NCI-H2227 (cell line): ENCODE measurements around the gene C3orf18.
A peak's percentile ranks its signal among the peaks of the same experiment; 100 is the strongest.

Experiments
- DNase-seq: peaks from one replicate; lab custom pipeline; 2025; ENCODE audit not compliant: unreplicated experiment; lab: John Stamatoyannopoulos, UW

C3orf18 gene

GRCh38 chr3:50603261-50604109, 35.9 kb upstream of the C3orf18 start:
- no peak for DNase-seq

- DNase-seq = no peak
Observed at GRCh38 chr3:50602595-50603191, 35.1 kb upstream of the C3orf18 start.

- peak; percentile 72 for DNase-seq
Observed at GRCh38 chr3:50600841-50601591, 33.5 kb upstream of the C3orf18 start.

GRCh38 chr3:50600141-50600753, 32.7 kb upstream of the C3orf18 start:
- no peak for DNase-seq

GRCh38 chr3:50599716-50600118, 32.2 kb upstream of the C3orf18 start:
- no peak for DNase-seq

GRCh38 chr3:50599115-50599715, 31.7 kb upstream of the C3orf18 start:
- no peak for DNase-seq

GRCh38 chr3:50594253-50594785, 26.8 kb upstream of the C3orf18 start:
- DNase-seq = no peak

- DNase-seq = no peak
Observed at GRCh38 chr3:50592568-50592967, 25.0 kb upstream of the C3orf18 start.

- DNase-seq = no peak
Observed at GRCh38 chr3:50591196-50591741, 23.7 kb upstream of the C3orf18 start.

DNA sequence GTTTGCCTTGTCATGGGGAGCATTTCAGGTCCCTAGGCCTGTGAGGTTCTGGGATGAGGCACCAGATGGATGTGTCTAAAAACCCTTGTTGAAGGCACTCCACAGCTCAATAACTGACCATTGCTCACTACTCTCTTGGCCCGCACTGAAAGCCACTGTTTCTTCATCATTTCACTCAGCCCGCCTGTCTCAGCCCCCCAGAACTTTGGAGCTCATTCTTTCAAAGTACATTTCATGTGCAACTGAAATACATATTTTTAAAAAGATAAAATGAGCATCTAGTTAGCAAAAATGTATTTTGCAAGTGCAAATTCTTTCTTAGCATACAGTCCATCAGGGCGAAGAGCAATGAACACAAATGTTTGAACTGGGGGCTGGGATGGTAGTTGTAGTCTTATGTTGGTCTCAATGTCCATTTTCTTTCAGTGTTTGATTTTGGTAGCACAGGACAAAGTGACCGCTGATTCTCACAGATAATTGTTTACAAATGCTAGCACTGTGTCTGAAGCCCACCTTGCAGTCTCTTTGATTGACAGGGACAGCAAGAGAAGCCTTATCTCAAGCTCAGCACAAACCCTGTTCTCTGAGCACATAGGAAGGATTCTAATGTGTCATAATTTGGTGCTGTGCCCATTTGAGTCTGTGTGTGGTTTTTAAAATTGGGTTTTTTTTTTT, 21.3 kb upstream of the C3orf18 start:
- DNase-seq = no peak

- no peak for DNase-seq
Observed at GRCh38 chr3:50587806-50588758, 20.5 kb upstream of the C3orf18 start.

DNA sequence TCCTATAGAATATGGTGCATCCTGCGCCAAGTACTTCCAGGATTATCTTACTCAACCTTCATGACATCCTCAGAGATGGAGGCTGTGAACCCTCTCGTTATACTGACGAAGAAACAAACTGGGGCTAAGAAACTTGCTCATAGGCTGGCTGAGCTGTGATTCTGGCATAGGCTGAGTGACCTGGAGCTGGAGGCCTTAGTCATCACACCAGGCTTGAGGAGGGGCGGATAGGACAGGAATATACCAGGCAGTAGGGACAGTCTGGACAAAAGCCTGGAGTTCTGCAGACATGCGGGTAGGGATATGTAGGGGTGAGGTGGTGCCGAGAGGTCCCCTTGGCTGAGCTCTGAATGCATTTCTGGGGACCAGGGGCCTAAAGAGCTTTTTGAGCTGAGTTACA, 19.8 kb upstream of the C3orf18 start:
- no peak for DNase-seq

GRCh38 chr3:50586763-50587070, 19.2 kb upstream of the C3orf18 start:
- no peak for DNase-seq

- DNase-seq = no peak
Observed at GRCh38 chr3:50585919-50586762, 18.6 kb upstream of the C3orf18 start.

GRCh38 chr3:50584391-50584790, 16.8 kb upstream of the C3orf18 start:
- DNase-seq = no peak

DNA sequence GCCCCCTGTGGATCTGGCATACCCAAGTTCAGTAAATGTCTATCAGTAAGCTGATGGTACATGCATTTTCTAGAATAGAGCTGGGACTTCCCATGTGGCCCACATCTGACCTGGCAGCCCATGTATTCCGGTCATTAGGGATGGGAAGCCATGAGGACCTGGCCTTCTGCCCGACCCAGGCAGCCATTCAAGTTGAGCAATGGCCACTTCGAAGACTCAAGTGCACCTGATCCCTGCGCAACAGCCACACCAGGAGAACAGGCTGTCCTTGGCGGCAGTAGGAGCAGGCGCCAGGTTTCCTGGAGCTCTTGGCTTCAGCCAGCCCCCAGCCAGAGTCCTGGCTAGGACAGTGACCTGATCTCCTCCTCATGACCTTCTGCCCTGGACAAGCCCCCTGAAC, 16.4 kb upstream of the C3orf18 start:
- DNase-seq = no peak

DNA sequence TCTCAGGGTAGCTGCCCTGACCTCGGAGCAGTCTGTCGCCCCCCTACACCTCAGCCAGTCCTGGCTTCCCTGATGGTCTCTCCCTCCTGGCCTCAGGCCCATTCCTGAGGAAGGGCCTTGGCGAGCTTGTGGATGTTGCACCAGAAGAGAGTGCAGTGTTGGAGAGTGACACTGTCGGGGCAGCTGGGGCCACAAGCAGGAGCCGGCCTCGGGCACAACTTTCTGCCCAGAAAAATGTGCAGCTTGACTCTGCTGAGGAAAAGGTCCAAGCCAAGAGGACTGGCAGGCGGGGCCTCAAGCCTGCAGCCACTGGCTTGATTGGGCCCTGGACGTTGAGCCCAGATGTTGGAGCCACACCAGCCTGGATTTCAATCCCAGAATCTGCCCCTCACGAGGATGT, 14.5 kb upstream of the C3orf18 start:
- DNase-seq = no peak

GRCh38 chr3:50581459-50581842, 13.9 kb upstream of the C3orf18 start:
- no peak for DNase-seq
